K562 (cell line): ENCODE results near the gene PCBP4.

Source experiments
- CTCF ChIP-seq, 3 experiments: IDR thresholded peaks in 2 of 3; conservative IDR thresholded peaks in 1 of 3; 2 replicates each; pipeline ENCODE4 v1.5.1; 2011 to 2012; ENCODE audit warnings: low read length in 3 of 3, mild to moderate bottlenecking in 3 of 3, control low read depth in 2 of 3, improper control_type of control experiment in 1 of 3, inconsistent platforms in 1 of 3, low read depth in 1 of 3, mixed read lengths in 1 of 3, moderate library complexity in 1 of 3; ENCODE audit not compliant: insufficient read depth in 2 of 3
- CTCFL ChIP-seq: IDR thresholded peaks from 2 replicates; pipeline ENCODE4 v1.6.1; 2011; ENCODE audit warnings: borderline replicate concordance, low read depth, mild to moderate bottlenecking, moderate library complexity, low read length; ENCODE audit not compliant: insufficient read depth, poor library complexity, severe bottlenecking
- EP300 ChIP-seq: IDR thresholded peaks from 2 replicates; pipeline ENCODE4 v1.6.1; 2012; ENCODE audit warnings: low read length, improper control_type of control experiment
- HDGF ChIP-seq: fragments of 450-650 bp; IDR thresholded peaks from 2 replicates; pipeline ENCODE4 v1.6.1; 2016
- POLR2AphosphoS5 ChIP-seq: IDR thresholded peaks from 2 replicates; pipeline ENCODE4 v1.6.1; 2011; ENCODE audit warnings: mild to moderate bottlenecking, low read depth, low read length, moderate library complexity; ENCODE audit not compliant: control insufficient read depth, insufficient read depth
- PPARD ChIP-seq: fragments of 250-450 bp; sonication (Bioruptor Pico); IDR thresholded peaks from 2 replicates; pipeline ENCODE4 v1.8.0; 2022; ENCODE audit warnings: inconsistent platforms, mild to moderate bottlenecking, moderate library complexity
- SMC3 ChIP-seq: conservative IDR thresholded peaks from 2 replicates; pipeline ENCODE4 v1.6.1; 2011; ENCODE audit warnings: low read depth, low read length, improper control_type of control experiment; ENCODE audit not compliant: insufficient read depth
- TEAD4 ChIP-seq, 2 experiments: sonication (generic) in 1 of 2; formaldehyde crosslinking in 1 of 2; IDR thresholded peaks; 2 replicates each; pipeline versions ENCODE4 v1.6.1 to v1.8.0; 2012 to 2022; ENCODE audit warnings: borderline replicate concordance in 1 of 2, inconsistent platforms in 1 of 2, low read length in 1 of 2, mild to moderate bottlenecking in 1 of 2, missing genetic modification reagents in 1 of 2
- ZC3H11A ChIP-seq: IDR thresholded peaks from 2 replicates; pipeline ENCODE4 v1.6.1; 2012; ENCODE audit warnings: low read depth, low read length, improper control_type of control experiment
- ZNF24 ChIP-seq: fragments of 450-650 bp; IDR thresholded peaks from 2 replicates; pipeline ENCODE4 v1.6.1; 2016
- ZNF609 ChIP-seq: sonication (generic); formaldehyde crosslinking; IDR thresholded peaks from 2 replicates; pipeline ENCODE4 v1.8.1; 2023; ENCODE audit warnings: missing genetic modification reagents, mild to moderate bottlenecking, borderline replicate concordance
- ZNF707 ChIP-seq: fragments of 250-450 bp; sonication (Bioruptor Pico); conservative IDR thresholded peaks from 2 replicates; pipeline ENCODE4 v1.8.0; 2022; ENCODE audit warnings: inconsistent platforms, mild to moderate bottlenecking, moderate library complexity
- TF ChIP-seq, protein P1 (sequence below): sonication (generic); formaldehyde crosslinking; IDR thresholded peaks from 2 replicates; pipeline ENCODE4 v1.5.0; 2020; ENCODE audit warnings: missing genetic modification reagents

DNA sequence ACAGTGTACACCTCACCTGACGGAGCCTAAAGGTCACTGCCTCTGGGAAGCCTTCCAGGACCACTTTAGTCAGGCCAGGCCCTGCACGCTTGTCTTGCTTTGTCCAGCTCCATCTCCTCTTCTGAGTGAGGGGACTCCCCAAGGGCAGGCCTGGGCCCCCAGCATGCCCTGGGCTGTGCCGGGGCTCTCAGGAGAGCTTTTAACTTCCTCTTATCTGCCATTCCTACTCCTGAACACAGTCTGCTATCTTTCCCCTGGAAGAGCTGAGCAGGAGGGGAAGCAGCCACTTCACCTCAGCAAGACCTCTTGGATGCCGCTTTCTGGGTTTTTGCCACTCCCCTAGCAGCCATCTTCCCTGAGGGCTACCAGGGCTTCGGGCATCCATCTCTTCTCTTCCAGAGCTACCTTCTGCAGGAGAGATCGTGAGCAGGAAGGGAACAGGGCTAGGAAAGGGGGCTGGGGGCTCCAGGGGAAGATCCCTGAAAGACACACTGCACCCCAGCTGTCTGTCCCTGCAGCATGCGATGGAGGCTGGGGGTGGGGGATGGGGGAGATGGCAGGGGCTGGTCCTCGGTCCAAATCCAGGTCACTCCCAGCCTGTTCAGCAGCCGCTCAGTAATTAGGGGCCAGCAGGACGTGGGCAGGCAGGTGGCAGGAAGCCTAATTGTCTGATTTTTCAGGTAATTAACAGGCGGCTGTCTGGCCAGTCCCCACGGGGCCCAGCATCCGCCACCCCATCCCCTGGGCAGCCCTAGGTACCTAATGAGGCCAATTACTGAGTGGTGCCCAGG lies 48.4 kb upstream of the PCBP4 start:
- no peak for TF ChIP-seq HDGF
- no peak for TF ChIP-seq EP300
- no peak for TF ChIP-seq PPARD (CRISPR knock-in tag)
- no peak for TF ChIP-seq ZNF24
- no peak for TF ChIP-seq ZC3H11A
- no peak for TF ChIP-seq POLR2AphosphoS5
- no peak for TF ChIP-seq TEAD4 (IDR thresholded peaks at IDR 0.05; ENCODE audit: low read length)
- no peak for TF ChIP-seq TEAD4 (CRISPR knock-in tag; IDR thresholded peaks at IDR 0.05; ENCODE audit: borderline replicate concordance)
- TF ChIP-seq SMC3, result no peak
- TF ChIP-seq, protein P1, sequence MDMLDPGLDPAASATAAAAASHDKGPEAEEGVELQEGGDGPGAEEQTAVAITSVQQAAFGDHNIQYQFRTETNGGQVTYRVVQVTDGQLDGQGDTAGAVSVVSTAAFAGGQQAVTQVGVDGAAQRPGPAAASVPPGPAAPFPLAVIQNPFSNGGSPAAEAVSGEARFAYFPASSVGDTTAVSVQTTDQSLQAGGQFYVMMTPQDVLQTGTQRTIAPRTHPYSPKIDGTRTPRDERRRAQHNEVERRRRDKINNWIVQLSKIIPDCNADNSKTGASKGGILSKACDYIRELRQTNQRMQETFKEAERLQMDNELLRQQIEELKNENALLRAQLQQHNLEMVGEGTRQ (CRISPR knock-in tag), result no peak
- TF ChIP-seq CTCF (IDR thresholded peaks at IDR 0.05 in 2 of 3, conservative IDR thresholded peaks at IDR 0.05 in 1 of 3; ENCODE audit: insufficient read depth in 2 of 3, low read depth in 1 of 3, low read length in 3 of 3), result no peak
- TF ChIP-seq ZNF609 (CRISPR knock-in tag), result no peak
- no peak for TF ChIP-seq CTCFL
- no peak for TF ChIP-seq ZNF707 (CRISPR knock-in tag)
